ENCODE results near the gene SLC66A3.
A peak's percentile ranks its signal among the peaks of the same experiment; 100 is the strongest.

The SLC66A3 gene

DNA sequence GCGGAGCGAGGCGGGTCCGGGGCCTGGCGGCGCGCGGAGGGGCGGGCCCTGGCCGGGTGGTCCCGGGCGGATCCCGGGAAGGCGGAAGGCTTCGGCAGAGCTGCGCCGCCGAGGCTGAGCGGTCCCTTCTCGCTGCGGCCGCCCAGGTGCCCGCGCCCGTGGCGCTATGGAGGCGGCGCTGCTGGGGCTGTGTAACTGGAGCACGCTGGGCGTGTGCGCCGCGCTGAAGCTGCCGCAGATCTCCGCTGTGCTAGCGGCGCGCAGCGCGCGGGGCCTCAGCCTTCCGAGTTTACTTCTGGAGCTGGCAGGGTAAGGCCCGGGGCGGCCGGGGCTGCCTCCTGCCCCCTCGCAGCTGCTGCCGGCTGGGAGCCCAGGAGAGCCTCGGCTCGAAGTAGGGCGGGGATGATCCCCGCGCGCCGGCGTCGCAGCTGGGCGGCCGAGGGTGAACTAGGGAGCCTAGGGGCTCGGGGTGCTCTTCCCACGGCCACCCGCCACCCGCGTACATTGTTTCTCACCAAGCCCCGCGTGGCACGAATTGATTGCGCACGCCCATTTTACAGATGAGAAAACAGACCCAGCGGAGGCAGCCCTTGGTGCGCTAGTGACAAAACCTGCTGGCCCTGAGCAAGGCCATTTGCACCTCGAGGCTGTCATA lies at the start of gene SLC66A3:
Gene SLC66A3, plus strand, starts transcription at position 87 of the 655 bp plus-strand sequence. Its CDS starts 80 bp downstream, at position 167.
- peak; percentile 89 for DNase-seq

DNA sequence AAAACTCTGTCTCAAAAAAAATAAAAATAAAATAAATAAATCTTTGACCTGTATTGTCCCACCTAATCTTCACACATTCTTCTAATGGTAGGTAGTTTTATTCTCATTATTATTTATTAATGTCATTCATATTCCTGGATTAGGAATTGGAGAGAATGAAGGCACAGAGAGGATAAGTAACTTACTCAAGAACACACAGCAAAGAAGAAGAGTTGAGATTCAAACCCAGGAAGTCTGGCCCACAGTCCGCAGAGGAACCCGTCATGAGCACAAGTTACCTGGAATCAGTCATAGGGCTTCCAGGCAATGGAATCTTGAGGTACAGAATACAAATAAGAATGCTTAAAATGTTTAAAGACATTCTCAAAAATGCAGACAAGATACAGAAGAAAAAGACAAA lies 46.3 kb upstream of the SLC66A3 start:
- no peak for DNase-seq

DNA sequence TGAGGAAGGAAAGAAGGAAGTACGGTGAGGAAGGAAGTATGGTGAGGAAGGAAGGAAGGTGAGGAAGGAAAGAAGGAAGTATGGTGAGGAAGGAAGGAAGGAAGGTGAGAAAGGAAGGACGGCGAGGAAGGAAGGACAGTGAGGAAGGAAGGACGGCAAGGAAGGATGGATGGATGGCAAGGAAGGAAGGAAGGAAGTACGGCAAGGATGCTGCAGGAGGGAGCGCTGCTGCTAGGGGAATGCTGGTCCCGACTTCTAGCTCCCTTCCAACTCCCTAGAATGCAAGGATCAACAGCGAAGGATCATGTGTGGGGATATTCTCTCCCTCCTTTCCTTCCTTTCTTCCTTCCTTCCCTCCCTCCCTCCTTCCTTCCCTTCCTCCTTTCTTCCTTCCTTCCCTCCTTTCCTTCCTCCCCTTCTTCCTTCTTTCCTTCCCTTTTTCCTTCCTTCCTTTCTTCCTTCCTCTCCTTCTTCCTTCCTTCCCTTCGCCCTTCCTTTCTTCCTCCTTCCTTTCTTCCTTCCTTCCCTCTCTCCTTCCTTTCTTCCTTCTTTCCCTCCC lies 42.3 kb upstream of the SLC66A3 start:
- DNase-seq, result no peak

DNA sequence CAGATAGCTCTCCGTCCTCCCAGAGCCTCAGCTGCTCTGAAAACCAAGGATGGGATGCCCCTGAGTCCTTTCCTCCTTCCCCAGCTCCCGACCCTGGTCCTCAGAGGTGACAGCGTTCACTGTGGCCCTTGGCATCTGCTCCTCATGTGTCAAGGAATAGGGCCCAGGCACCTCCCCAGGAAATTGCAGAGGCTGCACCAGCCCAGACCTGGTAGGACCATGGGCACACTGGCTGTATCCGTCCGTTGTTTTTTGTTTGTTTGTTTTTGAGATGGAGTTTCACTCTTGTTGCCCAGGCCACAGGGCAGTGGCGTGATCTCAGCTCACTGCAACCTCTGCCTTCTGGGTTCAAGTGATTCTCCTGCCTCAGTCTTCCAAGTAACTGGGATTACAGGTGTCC lies 37.5 kb upstream of the SLC66A3 start:
- no peak for DNase-seq

DNA sequence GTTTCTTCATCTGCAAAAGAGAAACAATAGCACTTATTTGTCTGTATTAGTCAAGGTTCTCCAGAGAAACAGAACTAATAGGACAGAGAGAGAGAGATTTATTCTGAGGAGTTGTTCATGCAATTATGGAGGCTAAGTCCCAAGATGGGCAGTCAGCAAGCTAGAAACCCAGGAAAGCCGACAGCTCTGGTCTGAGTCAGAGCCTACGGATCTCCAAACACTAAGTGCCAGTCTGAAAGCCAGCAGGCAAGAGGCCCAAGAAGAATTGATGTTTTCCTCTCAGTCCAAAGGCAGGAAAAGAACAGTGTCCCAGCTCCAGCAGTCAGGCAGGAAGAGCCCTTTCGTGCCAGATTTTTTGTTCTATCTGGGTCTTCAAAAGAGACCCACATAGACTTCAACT lies 36.5 kb upstream of the SLC66A3 start:
- DNase-seq, result no peak

DNA sequence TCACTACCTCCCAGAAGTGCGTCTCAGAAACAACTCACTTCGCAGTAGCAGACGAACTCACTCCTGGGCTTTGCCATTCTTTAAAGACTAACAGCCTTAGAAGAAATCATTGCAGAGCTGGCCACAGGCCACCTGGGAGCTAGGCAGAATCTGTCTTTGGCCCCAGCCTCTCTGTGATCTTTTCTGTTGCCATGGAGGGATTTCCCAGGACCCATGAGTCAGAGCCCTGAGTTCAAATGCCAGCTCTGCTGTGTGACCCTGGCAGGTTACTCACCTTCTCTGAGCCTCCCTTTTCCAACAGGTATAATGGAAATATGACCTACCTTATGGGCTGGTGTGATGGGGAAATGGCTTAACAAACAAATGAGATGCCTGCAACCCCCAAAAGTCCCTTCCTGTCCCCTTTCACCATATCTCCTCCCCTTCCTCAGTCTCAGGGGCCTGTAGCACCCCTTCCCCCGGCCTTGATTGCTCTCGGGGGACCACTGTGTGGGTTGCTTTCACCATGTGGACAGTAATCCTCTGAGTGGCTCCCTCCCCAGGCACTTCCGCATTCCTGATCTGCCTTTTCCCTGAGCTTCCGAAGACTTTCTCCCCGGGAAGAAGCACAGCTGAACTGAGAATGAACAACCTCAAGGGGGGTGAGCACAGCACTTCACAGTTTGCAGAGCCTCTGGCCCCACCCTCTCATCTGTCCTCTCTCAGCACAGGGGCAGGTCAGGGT lies 34.0 kb upstream of the SLC66A3 start:
- DNase-seq, result no peak

DNA sequence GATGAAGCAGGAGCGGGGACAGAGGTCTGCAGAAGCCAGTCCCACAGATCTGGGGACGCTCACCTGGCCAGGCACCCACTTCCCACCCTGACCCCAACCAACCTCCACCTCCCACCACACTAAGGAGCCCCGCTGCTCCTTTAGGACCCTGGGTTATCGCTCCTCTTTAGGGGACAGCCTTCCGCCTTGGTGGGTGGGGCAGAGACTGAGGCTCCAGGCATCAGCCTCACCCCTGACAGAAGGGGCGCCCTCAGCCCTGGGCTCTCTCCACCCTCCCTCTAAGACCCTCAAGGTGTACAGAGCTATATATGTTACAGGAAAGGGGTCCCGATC lies 33.5 kb upstream of the SLC66A3 start:
- DNase-seq, result no peak

DNA sequence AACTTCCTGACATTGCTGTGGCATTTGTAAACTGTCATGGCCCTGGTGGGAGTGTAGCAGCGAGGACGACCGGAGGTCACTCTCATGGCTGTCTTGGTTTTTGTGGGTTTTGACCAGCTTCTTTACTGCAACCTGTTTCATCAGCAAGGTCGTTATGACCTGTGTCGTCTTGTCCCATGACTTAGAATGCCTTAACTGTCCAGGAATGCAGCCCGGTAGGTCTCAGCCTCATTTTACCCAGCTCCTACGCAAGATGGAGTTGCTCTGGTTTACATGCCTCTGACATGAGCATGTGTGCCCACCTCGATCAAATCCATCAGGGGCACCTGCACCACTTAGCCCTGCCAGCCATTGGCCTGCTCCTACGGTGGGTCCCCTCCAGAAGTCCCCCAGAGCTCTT lies 32.9 kb upstream of the SLC66A3 start:
- DNase-seq, result no peak

DNA sequence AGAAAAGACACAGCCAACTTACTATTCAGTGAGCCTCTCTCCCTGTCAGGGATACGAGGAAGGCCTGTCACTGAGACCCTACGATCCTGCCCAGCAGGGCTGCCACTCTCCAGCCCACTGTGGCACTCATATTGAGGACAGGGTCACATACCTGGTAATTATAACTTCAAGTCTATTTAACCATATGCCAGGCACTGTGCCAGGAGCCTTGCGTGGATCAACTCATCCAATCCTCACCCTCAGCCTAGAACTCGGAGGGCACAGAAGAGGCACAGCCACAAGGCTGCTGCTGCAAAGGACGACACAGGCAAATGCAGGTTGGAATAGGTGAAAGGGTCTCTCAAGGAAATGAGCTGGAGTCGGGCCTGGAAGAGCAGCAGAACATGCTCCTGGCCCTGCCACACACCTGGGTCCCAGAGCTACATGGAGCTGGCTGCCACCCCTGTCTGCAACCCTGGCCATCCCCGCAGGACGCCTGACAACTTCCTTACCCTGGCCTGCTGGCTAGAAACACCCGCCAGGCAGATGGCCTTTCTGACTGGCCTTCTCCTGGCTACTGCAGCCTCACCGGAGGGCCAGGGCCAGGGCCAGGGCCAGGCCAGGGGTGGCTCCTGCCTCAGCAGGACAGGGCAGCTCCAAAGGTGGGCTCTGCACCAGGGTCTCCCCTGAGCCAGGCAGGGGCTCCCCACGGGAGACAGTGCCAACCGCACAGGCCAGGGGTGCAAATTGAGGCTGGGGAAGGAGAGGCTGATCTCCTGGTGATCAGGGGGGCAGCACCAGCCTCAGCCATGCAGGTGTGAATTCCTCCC lies 32.1 kb upstream of the SLC66A3 start:
- DNase-seq, result no peak

DNA sequence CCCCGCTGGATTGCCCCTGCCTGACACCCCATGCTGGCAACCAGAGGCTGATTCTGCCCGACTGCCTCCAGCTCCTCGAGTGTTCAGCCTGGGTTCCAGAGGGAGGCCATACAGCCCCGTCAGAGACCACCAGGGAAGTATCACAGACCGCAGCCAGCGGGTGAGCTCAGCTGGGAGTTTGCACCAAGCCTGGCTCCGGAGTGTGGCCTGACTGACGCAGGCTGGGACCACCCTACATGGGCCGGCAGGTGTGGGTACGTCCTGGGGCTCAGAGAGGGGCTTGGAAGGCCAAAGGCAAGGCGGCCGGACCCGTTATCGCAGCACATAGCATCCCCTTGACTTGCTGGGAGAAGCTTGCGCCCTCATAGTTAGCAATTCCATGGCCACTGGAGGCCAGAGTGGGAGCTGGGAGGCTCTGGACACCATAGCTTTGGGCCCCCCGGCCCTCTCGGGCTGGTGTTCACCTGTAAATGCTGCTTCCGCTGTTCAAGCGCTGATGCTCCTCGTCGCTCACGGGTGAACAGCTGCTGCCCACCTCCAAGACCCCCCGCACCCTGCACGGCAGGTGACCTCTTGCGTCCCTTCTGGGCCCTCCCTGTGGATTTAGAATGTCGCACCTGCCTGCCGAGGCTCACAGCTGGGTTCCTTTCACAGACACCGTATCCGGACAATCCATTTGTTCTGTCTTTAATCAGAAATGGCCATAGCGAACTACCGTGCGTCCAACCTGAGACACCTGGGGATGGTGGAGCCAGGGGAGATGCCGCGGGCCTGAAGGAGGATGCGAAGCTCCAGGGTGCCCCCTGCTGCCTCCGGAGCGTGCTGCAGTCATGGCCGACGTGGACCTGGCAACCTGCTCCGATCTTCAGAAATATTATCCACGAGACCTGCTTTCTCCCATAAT lies 31.2 kb upstream of the SLC66A3 start:
- DNase-seq, result peak; percentile 6

DNA sequence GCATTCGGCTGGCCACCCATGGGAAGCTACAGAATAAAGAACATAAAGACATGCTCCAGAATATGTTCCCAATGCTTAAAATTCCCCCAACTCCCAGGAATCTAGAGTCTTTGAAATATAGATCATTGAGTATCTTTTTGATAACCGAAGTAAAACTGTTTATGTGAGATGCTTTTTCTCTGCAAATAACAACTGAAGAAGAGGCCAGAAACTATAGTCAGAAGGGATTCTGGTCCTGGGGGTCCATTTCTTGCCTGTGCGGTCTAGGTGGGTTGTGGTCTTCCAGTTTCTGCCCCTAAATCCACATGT lies 30.6 kb upstream of the SLC66A3 start:
- DNase-seq, result no peak

DNA sequence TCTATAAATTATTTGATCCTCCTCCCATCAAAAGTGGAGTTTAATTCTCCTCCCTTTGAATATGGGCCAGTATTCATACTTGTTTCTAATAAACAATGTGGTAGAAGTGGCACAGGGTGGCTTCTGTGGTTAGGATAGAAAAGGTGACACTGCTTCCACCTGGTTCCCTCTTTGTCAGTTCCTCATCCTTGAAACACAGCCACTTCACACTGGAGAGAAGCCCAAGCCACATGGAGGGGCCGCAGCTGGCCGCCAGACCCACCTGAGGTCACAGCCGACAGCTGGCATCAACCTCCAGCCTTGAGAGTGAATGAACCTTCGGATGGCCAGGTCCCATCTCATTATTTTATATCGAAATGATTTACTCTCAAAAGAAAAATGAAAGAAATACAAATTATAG lies 27.5 kb upstream of the SLC66A3 start:
- no peak for DNase-seq

DNA sequence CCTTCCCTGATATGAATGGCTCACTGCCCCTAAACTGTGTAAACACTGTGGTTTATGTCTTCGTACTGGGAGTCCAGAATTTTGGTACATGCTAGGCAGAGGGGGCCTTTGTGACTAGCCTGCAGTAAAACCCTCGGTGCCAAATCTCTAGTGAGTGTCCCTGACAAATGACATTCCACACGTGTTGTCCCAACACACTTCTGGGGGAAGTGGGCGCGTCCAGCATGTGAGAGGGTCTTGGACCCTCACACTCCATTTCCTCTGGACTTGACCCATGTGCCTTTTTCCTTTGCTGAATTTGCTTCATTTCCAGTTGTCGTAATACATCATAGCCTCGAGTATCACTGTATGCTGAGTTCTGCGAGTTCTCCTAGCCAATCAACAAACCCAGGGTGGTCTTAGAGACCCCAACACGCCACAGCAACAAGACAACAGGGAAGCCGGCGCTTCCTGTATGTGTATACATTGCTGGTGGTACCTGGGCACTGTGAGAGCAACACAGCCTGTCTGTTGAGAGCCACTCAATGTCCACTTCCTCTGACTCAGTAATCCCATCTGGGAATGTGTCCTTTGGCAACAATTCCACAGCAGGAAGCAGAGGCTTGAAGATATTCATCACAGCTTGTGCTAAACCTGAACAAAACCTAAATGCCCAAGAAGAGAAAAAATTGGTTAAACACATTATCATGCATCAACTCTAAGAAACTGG lies 26.9 kb upstream of the SLC66A3 start:
- DNase-seq, result no peak

DNA sequence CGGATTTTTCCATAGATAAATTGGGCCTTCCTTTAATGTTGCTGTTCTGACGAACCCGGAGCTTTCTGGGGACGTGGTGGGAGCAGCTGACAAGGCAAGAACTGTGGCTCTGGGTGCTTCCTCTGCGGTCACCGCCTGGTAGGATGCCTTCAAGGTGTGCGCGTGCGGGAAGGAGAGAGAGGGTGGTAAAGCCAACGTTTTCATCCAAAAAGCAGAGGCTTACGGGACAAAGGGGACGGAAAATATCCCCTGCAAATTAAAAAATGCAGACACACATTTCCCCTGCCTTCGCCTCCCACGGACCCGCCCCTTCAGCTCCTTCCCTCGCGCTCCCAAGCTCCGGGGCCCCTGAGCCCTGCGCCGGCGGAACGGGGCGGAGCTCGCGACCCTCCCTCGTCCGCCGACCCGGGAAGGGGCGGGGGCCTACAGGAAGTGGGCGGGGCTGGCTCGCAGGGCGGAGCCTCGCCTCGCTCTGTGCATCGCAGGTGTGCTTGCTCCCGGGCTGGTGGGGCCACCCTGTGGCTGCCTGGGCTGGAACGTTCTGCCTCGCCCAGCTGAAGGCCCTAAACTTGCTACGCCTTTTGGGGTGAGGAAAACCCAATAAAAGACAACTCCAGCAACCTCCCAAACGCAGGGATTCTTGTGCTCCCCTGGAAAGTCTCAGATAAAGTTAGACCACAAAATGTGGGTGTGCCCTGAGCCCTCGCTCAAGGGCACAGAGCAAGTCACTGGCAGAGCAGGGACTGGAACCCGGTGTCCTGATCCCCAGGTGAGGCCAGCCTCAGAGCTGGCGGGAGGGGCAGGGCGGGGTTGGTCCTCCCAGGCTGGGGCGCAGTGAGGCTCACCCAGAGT lies 25.4 kb upstream of the SLC66A3 start:
- no peak for DNase-seq

DNA sequence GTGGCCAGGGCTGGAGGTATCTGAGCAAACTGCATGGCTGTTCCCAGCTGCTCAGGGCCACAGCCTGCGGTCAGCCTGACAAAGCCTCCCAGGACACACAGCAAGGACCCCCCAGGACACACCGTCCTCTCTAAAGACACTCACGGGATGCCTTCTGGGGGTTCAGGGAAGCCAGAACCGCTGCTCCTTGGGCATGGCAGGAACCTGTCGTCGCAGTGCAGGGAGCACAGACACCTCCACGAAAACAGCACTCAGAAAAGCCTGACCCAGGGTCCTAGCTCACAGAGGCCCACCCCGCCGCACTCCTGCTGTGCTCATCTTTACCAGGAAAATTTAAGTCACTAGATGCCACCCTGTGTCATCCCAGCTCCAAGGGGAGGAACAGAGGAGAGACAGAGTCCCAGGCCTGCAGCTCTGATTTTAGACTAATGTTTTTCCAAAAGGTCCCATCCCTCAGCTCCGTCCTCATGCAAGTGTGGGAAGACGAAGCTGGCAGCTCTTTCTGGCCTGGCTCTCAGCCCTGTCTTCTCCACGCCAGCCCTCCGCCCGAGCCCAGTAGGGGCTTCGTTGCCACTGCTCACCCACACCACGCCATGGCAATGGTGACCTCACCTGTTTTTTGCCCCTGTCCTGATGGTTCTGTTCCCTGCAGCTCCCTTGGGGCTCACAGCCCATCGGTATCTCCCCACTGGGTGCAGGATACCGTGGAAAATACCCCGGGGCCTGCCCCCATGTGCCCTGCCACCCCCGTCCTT lies 23.9 kb upstream of the SLC66A3 start:
- DNase-seq, result no peak

DNA sequence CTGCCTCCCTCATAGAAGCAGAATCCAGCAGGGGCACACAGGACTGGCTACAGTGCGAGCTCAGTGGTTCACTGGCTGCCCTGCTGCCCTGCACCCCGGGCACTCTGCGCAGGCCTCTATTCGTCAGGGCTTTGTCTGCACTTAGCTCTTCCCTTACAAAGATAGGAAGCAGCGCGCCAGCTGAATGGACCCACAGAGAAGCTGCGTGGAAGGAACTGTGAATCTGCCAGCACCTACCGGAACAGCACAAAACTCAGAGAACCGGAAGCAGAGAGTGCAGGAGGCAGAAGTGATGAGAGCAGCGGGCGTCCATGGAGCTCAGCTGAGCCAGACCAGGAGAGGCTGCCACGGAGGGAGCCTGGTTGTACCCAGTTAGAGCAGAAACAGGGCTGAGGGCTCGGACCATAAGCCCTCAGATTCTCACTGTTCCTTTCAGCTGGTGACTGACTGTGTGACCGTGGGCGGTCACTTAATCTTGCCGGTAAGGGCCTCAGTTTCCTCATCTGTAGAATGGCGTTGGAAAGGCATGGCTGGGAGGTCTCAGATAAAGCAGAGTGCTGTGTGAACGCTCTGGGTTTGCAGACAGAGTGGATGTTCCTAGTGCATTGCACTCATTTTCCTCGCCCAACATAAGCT lies 23.1 kb upstream of the SLC66A3 start:
- no peak for DNase-seq

DNA sequence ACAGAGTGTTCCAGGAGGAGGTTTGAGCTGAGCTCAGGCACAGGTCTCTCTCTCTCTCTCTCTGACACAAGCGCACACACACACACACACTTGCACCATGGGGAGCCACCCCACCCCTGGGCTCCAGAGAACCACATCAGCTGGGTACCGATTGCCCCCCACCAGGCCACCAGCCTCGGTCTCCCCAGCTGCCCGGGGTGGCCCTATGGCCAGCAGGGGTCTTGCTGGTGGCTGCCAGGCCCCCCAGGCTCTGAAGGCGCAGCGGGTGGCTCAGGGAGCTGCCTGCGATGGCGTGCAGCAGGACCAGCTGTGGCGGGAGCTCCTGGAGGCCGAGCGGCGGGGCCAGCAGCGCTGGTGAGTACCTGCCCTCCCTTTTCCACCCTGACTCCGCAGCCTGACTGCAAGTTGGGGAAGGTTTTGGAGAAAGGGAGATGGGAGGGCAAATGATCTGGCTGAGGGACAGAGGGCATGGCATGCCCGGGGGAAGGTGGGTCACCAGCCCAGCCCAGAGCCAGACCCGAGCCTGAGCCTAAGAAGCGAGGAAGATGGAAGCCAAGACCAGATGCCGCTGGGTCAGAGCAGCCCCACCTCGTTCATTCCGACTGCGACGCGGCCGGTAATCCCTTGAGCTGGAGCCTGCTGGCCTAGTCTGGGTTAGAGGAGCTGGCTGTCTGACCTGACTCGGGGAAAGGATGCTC lies 21.9 kb upstream of the SLC66A3 start:
- DNase-seq, result no peak

DNA sequence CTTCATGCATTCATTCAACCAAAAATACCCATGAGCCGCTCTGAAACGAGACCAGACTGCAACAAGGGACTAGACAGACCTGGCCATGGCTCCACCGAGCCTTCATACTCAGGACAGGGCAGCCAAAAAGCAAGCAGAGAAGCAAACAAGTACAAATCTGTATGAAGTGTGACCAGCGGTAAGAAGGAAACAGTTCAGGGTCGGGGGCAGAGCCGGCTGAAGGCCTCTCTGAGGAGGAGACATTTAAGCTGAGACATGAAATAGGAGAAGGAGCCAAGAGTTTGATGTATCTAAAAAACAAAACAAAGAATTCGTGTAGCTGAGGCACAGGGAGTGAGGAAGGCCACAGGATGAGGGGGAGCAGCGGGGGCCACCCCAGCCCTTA lies 21.3 kb upstream of the SLC66A3 start:
- no peak for DNase-seq

DNA sequence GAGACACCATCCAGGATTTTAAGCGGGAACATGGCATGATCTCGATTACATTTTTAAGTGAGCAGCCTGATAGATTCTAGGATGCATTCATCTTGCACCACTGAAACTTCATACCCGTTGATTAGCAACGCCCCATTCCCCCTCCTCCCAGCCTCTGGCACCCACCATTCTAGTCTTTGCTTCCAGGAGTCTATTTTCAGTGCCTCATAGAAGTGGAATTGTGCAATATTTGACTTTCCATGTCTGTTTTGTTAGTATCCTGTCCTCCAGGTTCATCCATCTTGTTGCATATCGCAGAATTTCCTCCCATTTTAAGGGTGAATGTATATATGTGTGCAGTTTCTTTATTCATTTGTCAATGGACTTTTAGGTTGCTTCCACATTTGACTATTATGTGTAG lies 20.9 kb upstream of the SLC66A3 start:
- no peak for DNase-seq
